Panc1 (cell line): ENCODE data around the gene PKM. TPM values are rescaled to one million over a fixed set of nuclear protein-coding genes. Genes with fewer than 3 reads are reported as not detected.
"Not testable (repeated sequence)": the region's sequence is repeated elsewhere in the genome, so short reads cannot be mapped to it uniquely, and the experiment has no call there.

Experiments used
- ATAC-seq: fragments of 200-7000 bp; cut with Tn5 transposase; 2 replicates; pipeline ENCODE4 v1.9.1; 2020; ENCODE audit warnings: mild to moderate bottlenecking, moderate library complexity
- BruUV-seq: library from RNA; stranded (reverse); fragments of 400-500 nt; replicated peaks from 2 replicates; lab custom pipeline; 2021; lab: Mats Ljungman, UMichigan
- CTCF ChIA-PET: fragments of 300-600 bp; sonication (Branson Sonifier 250); formaldehyde crosslinking; loops from one replicate; lab custom pipeline; 2022; ENCODE audit warnings: antibody characterized with exemption; lab: Charles Lee
- POLR2A ChIA-PET: fragments of 300-600 bp; sonication (Branson Sonifier 250); formaldehyde crosslinking; loops from one replicate; lab custom pipeline; 2022; ENCODE audit warnings: antibody characterized with exemption; lab: Charles Lee
- DNase-seq: peaks from one replicate; pipeline ENCODE4 v3.0.0-alpha.2; 2010; ENCODE audit warnings: low read depth, low spot score
- H3K27ac ChIP-seq: 2 replicates; pipeline ENCODE4 v1.5.1; 2011; ENCODE audit warnings: mild to moderate bottlenecking, low read length, inconsistent platforms
- H3K27me3 ChIP-seq: fragments of 200-500 bp; sonication (Bioruptor generic); 2 replicates; pipeline ENCODE4 v1.6.0; 2014; ENCODE audit warnings: low read length, inconsistent platforms; ENCODE audit not compliant: control insufficient read depth, insufficient read depth
- H3K36me3 ChIP-seq: fragments of 200-500 bp; sonication (Bioruptor generic); 2 replicates; pipeline ENCODE4 v1.5.1; 2014; ENCODE audit warnings: inconsistent platforms, mild to moderate bottlenecking, low read length, moderate library complexity; ENCODE audit not compliant: control insufficient read depth, insufficient read depth
- H3K4me1 ChIP-seq: 2 replicates; pipeline ENCODE4 v1.5.1; 2011; ENCODE audit warnings: inconsistent platforms, mild to moderate bottlenecking, low read length, moderate library complexity; ENCODE audit not compliant: control insufficient read depth, insufficient read depth
- H3K4me3 ChIP-seq, 2 experiments: 2 replicates each; pipeline ENCODE4 v1.5.1; 2011 to 2012; ENCODE audit warnings: low read depth in 2 of 2, low read length in 2 of 2, mild to moderate bottlenecking in 2 of 2, inconsistent platforms in 1 of 2, moderate library complexity in 1 of 2
- H3K9me3 ChIP-seq: fragments of 200-500 bp; sonication (Bioruptor generic); 2 replicates; pipeline ENCODE4 v1.5.1; 2014; ENCODE audit warnings: low read depth, mild to moderate bottlenecking, inconsistent platforms, low read length, moderate library complexity; ENCODE audit not compliant: control insufficient read depth, insufficient read depth
- POLR2AphosphoS5 ChIP-seq: IDR thresholded peaks from 2 replicates; pipeline ENCODE4 v1.6.1; 2012; ENCODE audit warnings: mild to moderate bottlenecking, low read depth, low read length, moderate library complexity
- SIN3A ChIP-seq: IDR thresholded peaks from 2 replicates; pipeline ENCODE4 v1.6.1; 2012; ENCODE audit warnings: low read depth, mild to moderate bottlenecking, low read length, moderate library complexity, borderline replicate concordance; ENCODE audit not compliant: insufficient read depth
- TCF7L2 ChIP-seq: IDR thresholded peaks from 2 replicates; pipeline ENCODE4 v1.6.1; 2011; ENCODE audit warnings: mild to moderate bottlenecking, low read depth, low read length, inconsistent platforms
- in situ Hi-C: cut with HindIII; loops from 2 replicates; pipeline ENCODE4 v1.10.0; 2016; ENCODE audit warnings: low sequenced_read_pairs, low pct_unique_long_range_greater_than_20kb
- intact Hi-C: fragments of 100-400 bp; cut with micrococcal nuclease; formaldehyde crosslinking; loops from one replicate; pipeline ENCODE4 v1.10.0; 2022; ENCODE audit not compliant: unreplicated experiment
- total RNA-seq: library from RNA; stranded (reverse); gene quantifications from one replicate; pipeline ENCODE4 v1.2.1, GENCODE V29; 2021; ENCODE audit not compliant: unreplicated experiment
- TF ChIP-seq, protein P1 (sequence below), 2 experiments: IDR thresholded peaks; 2 replicates each; pipeline ENCODE4 v1.6.1; 2011 to 2012; ENCODE audit warnings: low read depth in 2 of 2, control low read depth in 1 of 2, low read length in 1 of 2, mild to moderate bottlenecking in 1 of 2, moderate library complexity in 1 of 2; ENCODE audit not compliant: insufficient read depth in 1 of 2
- TF ChIP-seq, protein P2 (sequence below): fragments of 450-650 bp; IDR thresholded peaks from 2 replicates; pipeline ENCODE4 v1.5.1; 2017; ENCODE audit warnings: mild to moderate bottlenecking

PKM gene
- total RNA-seq, 1 experiment from 2014 or later: 1,590 TPM

DNA sequence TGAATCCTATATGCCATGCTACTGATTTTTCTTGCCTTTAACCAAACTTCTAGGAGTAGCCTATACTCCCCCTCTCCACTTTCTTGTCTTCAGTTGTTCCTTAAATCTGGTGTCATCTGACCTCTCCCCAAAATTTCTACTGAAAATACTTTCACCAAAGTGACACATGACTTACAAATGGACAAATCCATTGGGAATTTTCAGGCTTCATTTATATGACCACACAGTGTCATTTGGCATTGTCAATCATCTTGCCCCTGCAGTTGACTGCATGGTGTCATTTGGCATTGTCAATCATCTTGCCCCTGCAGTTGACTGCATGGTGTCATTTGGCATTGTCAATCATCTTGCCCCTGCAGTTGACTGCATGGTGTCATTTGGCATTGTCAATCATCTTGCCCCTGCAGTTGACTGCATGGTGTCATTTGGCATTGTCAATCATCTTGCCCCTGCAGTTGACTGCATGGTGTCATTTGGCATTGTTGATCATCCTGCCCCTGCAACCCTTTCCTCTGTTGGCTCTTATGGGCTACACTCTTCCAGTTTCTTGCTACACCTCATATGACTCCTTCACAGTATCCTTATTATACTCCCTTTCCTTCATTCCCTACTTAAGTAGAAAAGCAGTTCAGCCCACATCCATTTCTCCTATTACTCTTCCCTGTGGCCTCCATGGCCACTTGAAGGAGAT, 44.8 kb upstream of the PKM start:
- DNase-seq, H3K4me3 ChIP-seq, intact Hi-C loops, H3K27ac ChIP-seq, CTCF ChIA-PET, H3K27me3 ChIP-seq, POLR2A ChIA-PET, H3K36me3 ChIP-seq, BruUV-seq, ATAC-seq, H3K9me3 ChIP-seq, in situ Hi-C loops: not testable (repeated sequence)
- peaks cover 15% of the 10 kb centered on the region for H3K4me1 ChIP-seq

DNA sequence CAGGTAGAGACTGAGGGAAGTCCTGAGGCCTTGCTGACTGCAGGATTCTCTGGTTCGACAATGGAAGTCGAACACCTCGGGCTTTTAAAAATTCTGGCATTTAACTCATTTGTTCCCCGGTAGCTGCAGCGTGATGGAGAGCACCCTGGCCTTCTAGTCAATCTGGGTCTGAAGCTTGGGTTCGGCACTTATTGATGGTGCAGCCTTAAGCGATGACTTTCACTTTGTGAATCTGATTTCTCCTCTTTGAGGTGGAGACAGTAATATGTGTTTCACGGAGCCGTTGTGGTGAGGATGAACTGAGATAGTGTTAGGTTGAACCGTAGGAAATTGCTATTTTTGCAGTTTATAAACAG, 42.0 kb upstream of the PKM start:
- H3K9me3 ChIP-seq: no peaks in the 10 kb centered on the region
- ChIA-PET CTCF (no interaction called here), POLR2A (no interaction called here)
- no peak for DNase-seq
- intact Hi-C loops (no loop called here), in situ Hi-C loops (no loop called here)
- H3K27ac ChIP-seq: peak overlapping the region; percentile 92
- no peaks in the 10 kb centered on the region for H3K27me3 ChIP-seq
- BruUV-seq: no TSS peak
- peak; percentile 6; the same call in 1 of the 2 replicates for TF ChIP-seq POLR2AphosphoS5
- TF ChIP-seq, protein P1, sequence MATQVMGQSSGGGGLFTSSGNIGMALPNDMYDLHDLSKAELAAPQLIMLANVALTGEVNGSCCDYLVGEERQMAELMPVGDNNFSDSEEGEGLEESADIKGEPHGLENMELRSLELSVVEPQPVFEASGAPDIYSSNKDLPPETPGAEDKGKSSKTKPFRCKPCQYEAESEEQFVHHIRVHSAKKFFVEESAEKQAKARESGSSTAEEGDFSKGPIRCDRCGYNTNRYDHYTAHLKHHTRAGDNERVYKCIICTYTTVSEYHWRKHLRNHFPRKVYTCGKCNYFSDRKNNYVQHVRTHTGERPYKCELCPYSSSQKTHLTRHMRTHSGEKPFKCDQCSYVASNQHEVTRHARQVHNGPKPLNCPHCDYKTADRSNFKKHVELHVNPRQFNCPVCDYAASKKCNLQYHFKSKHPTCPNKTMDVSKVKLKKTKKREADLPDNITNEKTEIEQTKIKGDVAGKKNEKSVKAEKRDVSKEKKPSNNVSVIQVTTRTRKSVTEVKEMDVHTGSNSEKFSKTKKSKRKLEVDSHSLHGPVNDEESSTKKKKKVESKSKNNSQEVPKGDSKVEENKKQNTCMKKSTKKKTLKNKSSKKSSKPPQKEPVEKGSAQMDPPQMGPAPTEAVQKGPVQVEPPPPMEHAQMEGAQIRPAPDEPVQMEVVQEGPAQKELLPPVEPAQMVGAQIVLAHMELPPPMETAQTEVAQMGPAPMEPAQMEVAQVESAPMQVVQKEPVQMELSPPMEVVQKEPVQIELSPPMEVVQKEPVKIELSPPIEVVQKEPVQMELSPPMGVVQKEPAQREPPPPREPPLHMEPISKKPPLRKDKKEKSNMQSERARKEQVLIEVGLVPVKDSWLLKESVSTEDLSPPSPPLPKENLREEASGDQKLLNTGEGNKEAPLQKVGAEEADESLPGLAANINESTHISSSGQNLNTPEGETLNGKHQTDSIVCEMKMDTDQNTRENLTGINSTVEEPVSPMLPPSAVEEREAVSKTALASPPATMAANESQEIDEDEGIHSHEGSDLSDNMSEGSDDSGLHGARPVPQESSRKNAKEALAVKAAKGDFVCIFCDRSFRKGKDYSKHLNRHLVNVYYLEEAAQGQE (IDR thresholded peaks at IDR 0.05; ENCODE audit: insufficient read depth in 1 of 2, low read depth in 2 of 2, low read length in 1 of 2): no peak
- TF ChIP-seq, protein P2, sequence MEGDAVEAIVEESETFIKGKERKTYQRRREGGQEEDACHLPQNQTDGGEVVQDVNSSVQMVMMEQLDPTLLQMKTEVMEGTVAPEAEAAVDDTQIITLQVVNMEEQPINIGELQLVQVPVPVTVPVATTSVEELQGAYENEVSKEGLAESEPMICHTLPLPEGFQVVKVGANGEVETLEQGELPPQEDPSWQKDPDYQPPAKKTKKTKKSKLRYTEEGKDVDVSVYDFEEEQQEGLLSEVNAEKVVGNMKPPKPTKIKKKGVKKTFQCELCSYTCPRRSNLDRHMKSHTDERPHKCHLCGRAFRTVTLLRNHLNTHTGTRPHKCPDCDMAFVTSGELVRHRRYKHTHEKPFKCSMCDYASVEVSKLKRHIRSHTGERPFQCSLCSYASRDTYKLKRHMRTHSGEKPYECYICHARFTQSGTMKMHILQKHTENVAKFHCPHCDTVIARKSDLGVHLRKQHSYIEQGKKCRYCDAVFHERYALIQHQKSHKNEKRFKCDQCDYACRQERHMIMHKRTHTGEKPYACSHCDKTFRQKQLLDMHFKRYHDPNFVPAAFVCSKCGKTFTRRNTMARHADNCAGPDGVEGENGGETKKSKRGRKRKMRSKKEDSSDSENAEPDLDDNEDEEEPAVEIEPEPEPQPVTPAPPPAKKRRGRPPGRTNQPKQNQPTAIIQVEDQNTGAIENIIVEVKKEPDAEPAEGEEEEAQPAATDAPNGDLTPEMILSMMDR: peak; percentile 48
- H3K4me1 ChIP-seq: peaks cover 16% of the 10 kb centered on the region
- H3K36me3 ChIP-seq: peaks cover 3% of the 10 kb centered on the region
- ATAC-seq: peak; percentile 9; the same call in 1 of the 2 replicates
- peak overlapping the region; percentile 69 to 84 for H3K4me3 ChIP-seq

DNA sequence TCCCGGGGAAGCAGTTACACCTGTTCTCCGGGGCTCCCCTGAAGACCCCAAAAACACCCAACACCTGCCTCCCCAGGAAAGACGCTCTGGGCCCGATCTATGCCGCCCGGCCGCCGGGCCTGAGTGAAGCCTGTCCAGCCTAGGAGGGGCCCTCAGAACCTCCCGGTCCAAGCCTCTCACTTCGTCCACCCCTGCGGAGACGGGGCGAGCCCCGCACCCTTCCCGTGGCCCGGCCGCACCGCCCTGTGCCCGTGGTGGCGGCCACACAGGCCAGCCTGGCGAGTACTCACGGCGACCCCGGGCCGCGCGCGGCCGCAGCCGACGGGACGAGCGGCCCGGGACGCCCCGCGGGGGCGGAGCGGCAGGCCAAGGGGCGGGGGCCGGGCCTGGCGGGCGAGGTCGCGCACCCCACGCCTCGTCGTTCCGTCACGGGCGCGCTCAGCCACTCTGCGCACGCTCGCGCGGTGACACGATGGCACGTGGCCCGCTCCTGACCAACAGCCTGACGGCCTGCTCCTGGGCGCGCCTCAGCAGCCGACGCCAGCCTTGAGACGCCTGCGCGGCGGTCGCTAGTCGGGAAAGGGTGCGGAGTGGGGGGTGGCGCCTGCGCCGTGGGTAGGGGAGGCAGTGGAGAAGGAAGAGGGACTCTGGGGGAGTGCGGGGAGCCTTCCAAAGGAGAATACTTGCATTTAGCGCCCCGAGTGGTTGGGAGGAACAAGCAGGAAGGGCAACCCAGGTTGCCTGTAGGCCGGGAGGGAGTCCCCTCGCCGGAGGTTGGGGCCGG, 41.4 kb upstream of the PKM start, which contains the start of gene PARP6:
Gene PARP6 (minus strand): TSS at position 342 of the 784 bp plus-strand sequence. CDS start 5,077 bp downstream, outside the sequence.
- H3K4me1 ChIP-seq: peaks cover 16% of the 10 kb centered on the region
- H3K4me3 ChIP-seq: peak within 1 kb of the TSS; percentile 84 to 92
- DNase-seq: peak; percentile 86
- intact Hi-C loops (no loop called here), in situ Hi-C loops (no loop called here)
- no TSS peak for BruUV-seq
- peak; percentile 99 for ATAC-seq
- peaks cover 3% of the 10 kb centered on the region for H3K36me3 ChIP-seq
- CTCF ChIA-PET: no interaction called here
- no peaks in the 10 kb centered on the region for H3K27me3 ChIP-seq
- no peaks in the 10 kb centered on the region for H3K9me3 ChIP-seq
- TF ChIP-seq, protein P1 (IDR thresholded peaks at IDR 0.05; ENCODE audit: insufficient read depth in 1 of 2, low read depth in 2 of 2, low read length in 1 of 2): no peak
- TF ChIP-seq POLR2AphosphoS5 (peak; percentile 52; the same call in 1 of the 2 replicates), SIN3A (no peak; the same call in 1 of the 2 replicates), TCF7L2 (no peak)
- TF ChIP-seq, protein P2: peak; percentile 84
- H3K27ac ChIP-seq: peak within 1 kb of the TSS; percentile 92
- POLR2A ChIA-PET: no interaction called here
